Measurements from ENCODE around the gene UNC5C. TPM values are rescaled to one million over a fixed set of nuclear protein-coding genes. Genes with fewer than 3 reads are reported as not detected.

Gene UNC5C
- total and polyA plus RNA-seq, 8 donors = 0.15 to 0.84 (median 0.34) TPM

DNA sequence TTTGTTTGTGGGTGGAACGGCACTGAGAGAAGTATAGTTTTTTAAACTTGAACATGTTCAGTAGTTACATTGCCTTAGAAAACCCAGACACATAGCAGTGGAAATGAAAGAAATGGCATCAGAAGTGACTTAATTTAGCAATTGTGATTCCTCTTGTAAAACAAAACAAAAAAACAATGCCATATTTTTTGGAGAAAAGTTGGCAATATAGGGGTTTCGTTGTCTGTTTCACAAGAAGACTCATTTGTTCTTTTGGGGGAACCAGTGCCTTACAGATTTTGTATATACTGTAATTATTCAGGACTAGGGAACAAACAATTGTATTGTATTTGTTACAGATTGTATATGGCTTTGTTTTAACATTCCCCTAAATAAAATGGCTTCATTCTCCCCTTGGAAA, 390.7 kb downstream of the UNC5C start:
- no peak for ATAC-seq
- no peak for FAIRE-seq
- no peak overlapping the region for H3K27ac ChIP-seq
- no peaks in the 10 kb centered on the region for H3K36me3 ChIP-seq
- no peaks in the 10 kb centered on the region for H3K9me3 ChIP-seq
- 91 to 93% methylated on average over 2 of the region's 2 CpGs for WGBS, 2 donors
- H3K4me1 ChIP-seq = no peaks in the 10 kb centered on the region
- TF ChIP-seq, protein P1, sequence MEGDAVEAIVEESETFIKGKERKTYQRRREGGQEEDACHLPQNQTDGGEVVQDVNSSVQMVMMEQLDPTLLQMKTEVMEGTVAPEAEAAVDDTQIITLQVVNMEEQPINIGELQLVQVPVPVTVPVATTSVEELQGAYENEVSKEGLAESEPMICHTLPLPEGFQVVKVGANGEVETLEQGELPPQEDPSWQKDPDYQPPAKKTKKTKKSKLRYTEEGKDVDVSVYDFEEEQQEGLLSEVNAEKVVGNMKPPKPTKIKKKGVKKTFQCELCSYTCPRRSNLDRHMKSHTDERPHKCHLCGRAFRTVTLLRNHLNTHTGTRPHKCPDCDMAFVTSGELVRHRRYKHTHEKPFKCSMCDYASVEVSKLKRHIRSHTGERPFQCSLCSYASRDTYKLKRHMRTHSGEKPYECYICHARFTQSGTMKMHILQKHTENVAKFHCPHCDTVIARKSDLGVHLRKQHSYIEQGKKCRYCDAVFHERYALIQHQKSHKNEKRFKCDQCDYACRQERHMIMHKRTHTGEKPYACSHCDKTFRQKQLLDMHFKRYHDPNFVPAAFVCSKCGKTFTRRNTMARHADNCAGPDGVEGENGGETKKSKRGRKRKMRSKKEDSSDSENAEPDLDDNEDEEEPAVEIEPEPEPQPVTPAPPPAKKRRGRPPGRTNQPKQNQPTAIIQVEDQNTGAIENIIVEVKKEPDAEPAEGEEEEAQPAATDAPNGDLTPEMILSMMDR (IDR thresholded peaks at IDR 0.05) = no peak
- no peaks in the 10 kb centered on the region for H3K27me3 ChIP-seq
- intact Hi-C loops (cut with DNase I) = no loop called here
- DNase-seq = no peak
- H3K4me3 ChIP-seq = no peak overlapping the region

DNA sequence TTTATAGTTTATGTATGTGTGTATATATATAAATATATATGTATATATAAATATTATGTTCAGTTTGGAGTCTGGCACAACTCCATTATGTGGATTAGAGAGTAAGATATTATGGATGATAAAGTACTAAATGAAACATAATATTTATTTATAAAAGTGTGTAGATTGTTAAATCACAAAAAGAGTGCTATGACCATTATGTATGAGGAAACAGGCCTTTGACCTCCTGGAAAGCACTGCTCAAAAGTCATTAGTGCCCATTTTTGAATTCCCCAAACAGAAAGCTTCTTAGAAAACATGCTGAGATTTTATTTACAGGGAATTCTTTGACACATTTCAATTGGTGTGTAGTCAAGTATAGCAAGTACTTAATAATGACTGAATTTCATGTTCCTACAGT, 391.2 kb downstream of the UNC5C start:
- DNase-seq = no peak
- intact Hi-C loops (cut with DNase I) = no loop called here
- Histone ChIP-seq H3K4me3 (no peak overlapping the region), H3K27ac (no peak overlapping the region), H3K36me3 (no peaks in the 10 kb centered on the region), H3K27me3 (no peaks in the 10 kb centered on the region), H3K9me3 (no peaks in the 10 kb centered on the region), H3K4me1 (no peaks in the 10 kb centered on the region)
- FAIRE-seq = no peak
- TF ChIP-seq, protein P1 (IDR thresholded peaks at IDR 0.05) = no peak
- no peak for ATAC-seq

DNA sequence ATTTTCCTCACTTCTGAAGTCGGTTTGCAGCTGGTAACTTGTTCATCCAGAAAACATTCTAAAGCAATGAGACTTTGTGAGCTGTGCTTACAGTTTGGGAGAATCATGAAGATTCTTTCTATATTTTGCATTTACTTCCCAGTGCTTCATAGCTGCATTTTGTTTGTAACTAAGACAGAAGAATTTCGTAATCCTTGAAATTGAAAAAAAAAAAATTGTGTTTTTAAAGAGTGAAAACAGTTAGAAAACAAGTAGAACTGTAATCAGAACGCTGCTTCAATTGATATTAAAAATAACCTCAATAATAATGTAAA, 392.4 kb downstream of the UNC5C start:
- no peak for FAIRE-seq
- TF ChIP-seq, protein P1 (IDR thresholded peaks at IDR 0.05) = peak in 1 of 4 donors; percentile 3
- Histone ChIP-seq H3K27me3 (no peaks in the 10 kb centered on the region), H3K9me3 (no peaks in the 10 kb centered on the region), H3K4me3 (no peak overlapping the region), H3K27ac (no peak overlapping the region), H3K4me1 (no peaks in the 10 kb centered on the region), H3K36me3 (no peaks in the 10 kb centered on the region)
- 25 to 39% methylated on average over 3 of the region's 3 CpGs for WGBS, 2 donors
- intact Hi-C loops (cut with DNase I) = no loop called here
- DNase-seq = no peak
- no peak for ATAC-seq

DNA sequence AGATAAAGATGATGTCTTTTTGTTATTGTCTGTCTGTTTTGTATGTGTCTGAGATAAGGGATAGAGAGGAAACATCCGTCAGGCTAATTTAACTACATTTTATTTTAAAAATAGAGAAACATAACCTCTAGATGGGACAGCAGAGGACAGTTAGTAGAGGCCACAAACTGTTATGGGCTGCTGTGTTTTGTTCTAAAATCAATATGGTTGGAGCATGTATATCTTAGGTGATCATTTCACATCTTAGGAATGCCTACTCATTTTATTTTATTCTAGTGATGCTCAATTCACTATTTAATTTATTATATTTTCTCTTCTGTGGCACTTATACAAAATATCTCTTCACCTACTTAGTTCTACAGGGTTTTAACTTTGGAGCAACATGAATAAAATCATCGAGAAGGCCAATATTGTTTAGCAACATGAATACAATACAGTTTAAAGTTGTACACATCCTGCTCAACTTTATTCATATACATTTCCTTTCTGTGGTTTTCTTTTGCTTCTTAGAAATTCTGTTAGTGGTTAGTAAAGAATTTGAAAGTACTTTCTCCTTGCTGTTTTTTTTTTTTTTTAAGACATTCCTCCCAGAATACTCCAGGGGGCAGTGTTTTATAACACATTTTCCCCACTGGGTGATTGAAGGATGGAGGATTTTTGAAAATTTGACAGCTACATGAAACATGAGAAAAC, 392.9 kb downstream of the UNC5C start:
- peak in 1 of 4 donors; percentile 61 for ATAC-seq
- no peaks in the 10 kb centered on the region for H3K27me3 ChIP-seq
- H3K9me3 ChIP-seq = no peaks in the 10 kb centered on the region
- TF ChIP-seq, protein P1 (IDR thresholded peaks at IDR 0.05) = peak; percentile 17 to 53 (median 40)
- H3K4me3 ChIP-seq = no peak overlapping the region
- peak; percentile 80 for FAIRE-seq
- 81 to 84% methylated on average over 2 of the region's 2 CpGs for WGBS, 2 donors
- no peak for DNase-seq
- H3K27ac ChIP-seq = no peak overlapping the region
- intact Hi-C loops (cut with DNase I) = no loop called here
- H3K4me1 ChIP-seq = no peaks in the 10 kb centered on the region
- no peaks in the 10 kb centered on the region for H3K36me3 ChIP-seq

DNA sequence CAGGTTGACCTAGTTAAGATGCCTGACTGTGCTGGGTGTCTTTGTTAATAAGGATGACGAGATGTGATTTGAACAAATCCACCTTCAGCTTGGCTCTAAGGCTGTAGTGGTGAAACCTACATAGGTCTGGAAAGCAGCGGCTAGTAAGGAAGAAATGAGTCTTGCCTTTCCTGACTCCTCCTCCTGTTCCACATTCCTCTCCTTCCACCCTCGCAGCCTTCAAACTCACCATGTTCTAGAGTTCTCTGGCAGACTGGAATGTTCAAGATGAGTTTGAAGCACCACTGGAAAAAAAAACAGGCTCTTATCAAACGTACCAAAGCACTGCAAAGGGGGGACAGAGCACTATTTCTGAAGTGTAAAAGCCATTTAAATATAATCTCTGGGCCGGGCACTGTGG, 395.6 kb downstream of the UNC5C start:
- ATAC-seq = no peak
- no peaks in the 10 kb centered on the region for H3K4me1 ChIP-seq
- FAIRE-seq = no peak
- no peak overlapping the region for H3K27ac ChIP-seq
- H3K4me3 ChIP-seq = no peak overlapping the region
- no peak for DNase-seq
- no peaks in the 10 kb centered on the region for H3K36me3 ChIP-seq
- H3K27me3 ChIP-seq = no peaks in the 10 kb centered on the region
- TF ChIP-seq, protein P1 (IDR thresholded peaks at IDR 0.05) = no peak
- WGBS, 2 donors = 67 to 72% methylated on average over 5 of the region's 5 CpGs
- intact Hi-C loops (cut with DNase I) = no loop called here
- H3K9me3 ChIP-seq = no peaks in the 10 kb centered on the region

Measured in pancreas (tissue), 10 donors.